ENCODE results near the gene APLP1.
"Not testable (repeated sequence)": the region's sequence is repeated elsewhere in the genome, so short reads cannot be mapped to it uniquely, and the experiment has no call there.

APLP1 gene

DNA sequence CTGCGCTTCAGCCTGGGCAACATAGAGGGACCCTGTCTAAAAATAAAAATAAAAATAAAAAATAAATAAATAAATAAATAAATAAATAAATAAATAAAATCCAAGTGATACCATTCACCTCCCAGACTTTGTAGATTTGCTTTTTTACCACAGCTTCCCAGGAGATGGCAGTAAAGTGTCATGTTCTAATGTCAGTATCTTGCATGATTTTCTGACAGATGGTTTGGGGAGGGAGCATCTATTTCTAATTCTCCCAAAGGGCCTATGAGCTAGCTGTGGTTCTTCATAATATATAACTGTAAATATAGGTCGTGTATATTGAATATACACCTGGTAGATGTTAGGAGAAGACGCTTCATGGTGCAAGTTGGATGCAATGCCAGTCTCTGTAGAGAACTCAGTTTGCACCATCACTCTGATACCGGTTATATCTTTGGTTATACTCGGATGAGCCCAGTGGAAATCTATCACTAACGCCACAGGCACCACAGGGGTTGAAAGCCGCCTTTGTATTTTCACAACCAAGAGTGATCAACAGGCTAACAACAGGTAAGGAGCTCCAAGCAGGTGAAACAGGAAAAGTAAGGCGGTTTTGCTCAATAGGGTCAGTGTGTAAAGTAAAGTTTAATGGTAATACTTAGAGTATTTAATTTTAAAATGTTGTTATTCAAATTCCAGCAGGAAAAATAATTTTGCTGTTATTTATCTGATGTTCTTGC, 13.9 kb downstream of the APLP1 start:
- no peak for DNase-seq (ENCODE audit: low read depth in 2 of 2)

DNA sequence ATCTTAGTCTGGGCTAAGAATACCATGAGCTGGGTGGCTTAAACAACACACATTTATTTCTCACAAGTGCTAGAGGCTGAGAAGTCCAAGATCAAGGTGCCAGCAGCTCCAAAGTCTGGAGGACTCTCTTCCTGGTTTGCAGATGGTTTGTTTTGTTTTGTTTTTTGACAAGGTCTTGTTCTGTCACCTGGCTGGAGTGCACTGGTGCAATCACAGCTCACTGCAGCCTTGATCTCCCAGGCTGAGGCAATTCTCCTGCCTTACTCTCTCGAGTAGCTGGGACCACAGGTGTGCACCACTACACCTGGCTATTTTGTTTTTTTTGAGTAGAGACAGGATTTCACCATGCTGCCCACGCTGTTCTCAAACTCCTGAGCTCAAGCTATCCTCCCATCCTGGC, 15.5 kb downstream of the APLP1 start:
- no peak for DNase-seq (ENCODE audit: low read depth in 2 of 2)

DNA sequence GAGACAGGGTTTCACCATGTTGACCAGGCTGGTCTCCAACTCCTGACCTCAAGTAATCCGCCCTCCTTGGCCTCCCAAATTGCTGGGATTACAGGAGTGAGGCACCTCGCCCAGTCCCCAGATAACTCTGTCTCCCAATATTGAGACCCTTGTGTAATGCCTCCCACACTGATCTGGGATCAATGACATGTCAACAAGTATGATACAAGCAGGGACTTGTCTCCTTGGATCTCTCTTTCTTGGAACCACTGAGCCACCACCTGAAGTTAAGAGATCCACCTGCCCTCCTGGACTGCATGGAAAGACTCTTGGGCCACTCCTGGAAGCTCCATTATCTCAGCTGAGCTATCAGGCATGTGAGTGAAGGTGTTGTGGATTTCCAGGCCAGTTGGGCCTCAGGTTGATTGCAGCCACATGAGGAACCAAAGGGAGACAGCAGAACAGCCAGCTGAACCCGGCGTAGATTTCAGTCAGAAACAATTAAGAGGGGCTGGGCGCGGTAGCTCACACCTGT, 16.9 kb downstream of the APLP1 start:
- DNase-seq (ENCODE audit: low read depth in 2 of 2) = no peak

DNA sequence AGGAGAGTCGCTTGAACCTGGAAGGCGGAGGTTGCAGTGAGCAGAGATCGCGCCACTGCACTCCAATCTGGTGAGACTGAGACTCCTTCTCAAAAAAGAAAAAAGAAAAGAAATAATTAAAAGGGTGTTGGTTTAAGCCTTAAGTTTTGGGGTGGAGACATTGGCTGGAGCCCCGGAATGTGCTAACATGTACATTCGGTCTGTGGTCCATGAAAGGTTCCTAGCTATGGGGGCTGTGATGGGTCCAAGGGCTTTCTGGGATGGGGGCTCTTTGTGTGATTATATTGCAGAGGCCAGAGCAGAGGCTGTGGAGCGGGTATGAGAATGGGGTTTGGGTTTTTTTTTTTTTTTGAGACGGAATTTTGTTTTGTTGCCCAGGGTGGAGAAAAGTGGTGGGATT, 17.5 kb downstream of the APLP1 start:
- no peak for DNase-seq (ENCODE audit: low read depth in 2 of 2)

DNA sequence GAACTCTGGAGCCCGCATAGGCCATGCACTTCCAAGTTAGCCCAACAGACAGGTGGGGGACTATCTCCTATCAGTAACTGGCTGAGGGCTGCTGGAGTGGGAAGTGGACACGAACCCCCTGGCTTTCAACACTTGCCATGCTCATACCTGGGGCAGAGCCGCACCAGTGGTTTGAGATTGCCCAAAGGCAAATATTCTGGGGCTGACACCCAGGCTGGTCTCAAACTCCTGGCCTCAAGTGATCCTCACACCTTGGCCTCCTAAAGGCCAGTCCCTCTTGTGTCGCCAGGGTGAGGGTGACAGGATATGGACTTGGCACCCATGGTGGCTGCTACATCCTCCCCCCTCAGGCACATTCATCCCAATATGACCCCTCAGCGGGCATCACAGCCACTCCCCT, 18.8 kb downstream of the APLP1 start:
- DNase-seq (ENCODE audit: low read depth in 2 of 2) = no peak

DNA sequence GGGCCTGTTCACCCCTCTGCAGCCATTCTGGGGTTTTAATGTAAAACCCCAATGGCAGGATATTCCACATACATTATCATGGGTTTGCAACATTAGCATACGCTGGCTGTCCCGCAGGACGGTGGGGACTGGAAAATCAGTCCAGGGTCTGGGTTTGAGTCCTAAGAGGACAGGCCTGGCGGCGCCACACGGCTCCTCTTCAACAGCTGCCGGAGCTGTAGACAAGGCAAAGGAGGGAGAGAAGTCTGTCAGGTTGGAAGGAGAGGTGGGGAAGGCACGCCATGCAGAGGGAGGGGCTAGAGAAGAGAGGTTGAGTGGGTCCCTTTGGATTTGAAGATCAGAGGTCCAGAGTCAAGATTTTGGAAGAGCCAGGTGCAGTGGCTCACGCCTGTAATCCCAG, 20.0 kb downstream of the APLP1 start:
- DNase-seq (ENCODE audit: low read depth in 2 of 2) = no peak

GRCh38 chr19:35889370-35890112, 21.2 kb downstream of the APLP1 start:
- no peak for DNase-seq (ENCODE audit: low read depth in 2 of 2)

- DNase-seq (ENCODE audit: low read depth in 2 of 2) = no peak
Measured at GRCh38 chr19:35890113-35890650, 21.8 kb downstream of the APLP1 start.

- not testable (repeated sequence) for DNase-seq (ENCODE audit: low read depth in 2 of 2)
Measured at GRCh38 chr19:35891819-35892218, 23.4 kb downstream of the APLP1 start.

DNA sequence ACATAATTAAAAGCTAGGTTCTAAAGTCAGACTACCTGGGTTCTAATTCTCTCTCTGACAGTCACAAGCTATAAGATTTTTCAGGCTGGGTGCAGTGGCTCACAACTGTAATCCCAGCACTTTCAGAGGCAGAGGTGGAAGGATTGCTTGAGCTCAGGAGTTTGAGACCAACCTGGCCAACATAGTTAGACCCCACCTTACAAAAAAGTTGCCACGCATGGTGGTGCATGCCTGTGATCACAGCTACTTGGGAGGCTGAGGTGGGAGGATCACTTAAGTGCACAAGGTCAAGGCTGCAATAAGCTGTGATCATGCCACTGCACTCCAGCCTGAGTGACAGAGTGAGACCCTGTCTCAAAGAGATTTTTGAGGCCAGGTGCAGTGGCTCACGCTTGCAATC, 26.0 kb downstream of the APLP1 start:
- no peak for DNase-seq (ENCODE audit: low read depth in 2 of 2)

DNA sequence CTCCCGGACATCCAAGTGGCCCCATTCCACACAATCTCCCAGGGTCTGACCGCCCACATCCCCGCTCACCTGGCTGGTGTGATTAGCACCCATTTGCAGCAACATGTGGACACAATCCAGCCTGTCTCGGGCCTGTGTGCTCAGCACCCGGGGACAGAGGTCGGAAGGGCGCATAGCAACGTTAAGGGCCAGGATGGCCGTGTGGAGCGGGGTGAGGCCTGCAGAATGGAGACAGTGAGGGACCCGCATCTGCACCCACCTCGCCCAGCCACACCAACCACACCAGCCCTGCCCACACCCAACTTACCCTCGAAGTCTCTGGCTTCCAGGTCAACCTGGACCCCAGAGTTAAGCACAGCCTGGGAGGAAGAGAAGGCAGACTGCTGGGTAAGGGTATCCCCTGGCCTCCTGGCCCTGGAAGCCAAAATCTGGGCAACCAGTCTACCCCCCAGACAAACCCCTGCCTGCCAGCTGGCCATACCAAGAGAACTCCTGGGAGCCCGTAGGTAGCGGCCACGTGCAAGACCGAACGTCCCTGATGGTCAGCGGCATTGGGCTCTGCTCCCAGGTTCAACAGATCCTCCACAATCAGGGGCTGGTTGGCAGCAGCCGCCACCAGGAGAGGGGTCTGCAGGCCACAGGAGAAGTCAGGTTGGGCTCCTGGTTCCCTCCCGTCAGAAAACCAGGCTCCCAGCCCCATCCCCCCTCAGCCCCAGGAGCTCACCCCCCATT, 27.7 kb downstream of the APLP1 start:
- DNase-seq (ENCODE audit: low read depth in 2 of 2) = no peak

DNA sequence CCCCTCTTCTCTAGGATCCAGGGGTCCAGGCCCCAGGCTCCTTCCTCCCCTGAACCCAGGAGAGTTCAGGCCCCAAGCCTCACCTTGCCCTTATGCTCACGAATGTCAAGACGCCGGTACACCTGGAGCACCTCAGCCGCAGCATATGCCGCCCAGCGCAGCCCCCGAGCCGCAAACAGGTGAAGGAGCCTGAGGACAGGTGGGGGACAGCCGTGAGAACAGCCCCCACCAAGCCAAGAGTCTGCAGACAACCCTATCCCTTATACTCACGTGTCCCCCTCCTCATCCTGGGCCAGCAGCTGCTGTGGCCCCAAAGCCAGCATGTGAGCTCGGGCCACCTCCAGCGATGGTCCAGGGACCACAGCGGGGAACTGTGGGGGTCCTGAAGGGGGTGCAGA, 28.3 kb downstream of the APLP1 start:
- DNase-seq (ENCODE audit: low read depth in 2 of 2) = no peak

- DNase-seq (ENCODE audit: low read depth in 2 of 2) = no peak
Measured at GRCh38 chr19:35897706-35898451, 29.5 kb downstream of the APLP1 start.

DNA sequence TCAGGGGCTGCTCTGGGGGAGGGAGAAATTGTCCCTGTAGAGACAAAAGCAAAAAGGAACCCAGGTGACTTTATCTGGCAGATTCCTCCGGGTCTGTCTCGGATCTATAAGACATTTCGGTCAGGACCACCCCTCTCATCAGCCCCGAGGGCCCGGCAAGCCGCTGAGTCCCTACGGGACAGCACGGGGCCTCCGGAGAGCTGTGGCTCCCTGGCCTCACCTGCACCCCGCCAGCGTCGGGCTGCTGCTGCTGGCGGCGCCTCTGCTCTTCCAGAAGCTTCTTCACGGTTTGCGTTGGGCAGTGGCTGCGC, 30.1 kb downstream of the APLP1 start:
- no peak for DNase-seq (ENCODE audit: low read depth in 2 of 2)

- peak; percentile 75 to 83 for DNase-seq (ENCODE audit: low read depth in 2 of 2)
Measured at GRCh38 chr19:35899547-35900214, 31.3 kb downstream of the APLP1 start.

- DNase-seq (ENCODE audit: low read depth in 2 of 2) = no peak
Measured at GRCh38 chr19:35901055-35901644, 32.8 kb downstream of the APLP1 start.

- no peak for DNase-seq (ENCODE audit: low read depth in 2 of 2)
Measured at GRCh38 chr19:35901854-35902661, 33.7 kb downstream of the APLP1 start, which contains the start of gene HCST. Gene HCST (plus strand): TSS chr19:35902529. CDS start chr19:35902594, 65 bp downstream.

DNA sequence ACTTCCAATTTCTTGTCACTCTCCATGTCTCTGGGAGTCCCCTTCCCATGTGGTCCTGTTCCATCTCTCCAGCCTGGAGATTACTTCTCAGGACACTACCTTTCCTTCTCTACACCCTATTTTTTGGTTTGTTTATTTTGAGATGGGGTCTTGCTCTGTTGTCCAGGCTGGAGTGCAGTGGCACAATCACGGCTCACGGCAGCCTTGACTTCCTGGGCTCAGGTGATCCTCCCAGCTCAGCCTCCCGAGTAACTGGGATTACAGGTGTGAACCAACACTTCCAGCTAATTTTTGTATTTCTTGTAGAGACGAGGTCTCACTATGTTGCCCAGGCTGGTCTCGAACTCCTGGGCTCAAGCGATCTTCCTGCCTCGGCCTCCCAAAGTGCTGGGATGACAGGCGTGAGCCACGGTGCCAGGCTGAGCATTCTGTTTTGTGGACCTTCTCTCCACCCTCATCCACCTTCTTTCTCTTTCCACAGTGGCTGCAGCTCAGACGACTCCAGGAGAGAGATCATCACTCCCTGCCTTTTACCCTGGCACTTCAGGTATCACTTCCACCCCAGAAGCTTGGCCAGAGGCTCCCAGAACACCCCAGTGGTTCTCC, 34.6 kb downstream of the APLP1 start:
- DNase-seq (ENCODE audit: low read depth in 2 of 2) = no peak

GRCh38 chr19:35903550-35904179, 35.3 kb downstream of the APLP1 start:
- DNase-seq (ENCODE audit: low read depth in 2 of 2) = peak; percentile 69 to 85
